ENCODE results near the gene LTBP4. TPM values are rescaled to one million over a fixed set of nuclear protein-coding genes. Genes with fewer than 3 reads are reported as not detected.
"Not testable (repeated sequence)": the region's sequence is repeated elsewhere in the genome, so short reads cannot be mapped to it uniquely, and the experiment has no call there.

LTBP4 gene
- total RNA-seq, 4 donors from 2014 or later, result 43.5 to 249 (median 65.5) TPM

- Histone ChIP-seq H3K36me3 (no peaks in the 10 kb centered on the region), H3K27ac (peak overlapping the region in 3 of 4 donors; percentile 53 to 70 (median 57)), H3K4me3 (no peak overlapping the region), H3K27me3 (no peaks in the 10 kb centered on the region), H3K9me3 (no peaks in the 10 kb centered on the region), H3K4me1 (peaks cover 0 to 48% (median 14%) of the 10 kb centered on the region in 3 donors)
- no peak for DNase-seq
- WGBS, 2 donors, result 88 to 94% methylated on average over 14 to 18 of the region's 18 CpGs
- TF ChIP-seq CTCF (IDR thresholded peaks at IDR 0.05), result no peak
- no peak for TF ChIP-seq POLR2A (IDR thresholded peaks at IDR 0.05)
- intact Hi-C loops (cut with DNase I), result no loop called here
These were observed 41.0 kb downstream of the LTBP4 start for GRCh38 chr19:40642051-40642706.

- intact Hi-C loops (cut with DNase I), result no loop called here
- WGBS, 2 donors, result 65 to 73% methylated on average over 8 of the region's 8 CpGs
- no peaks in the 10 kb centered on the region for H3K36me3 ChIP-seq
These were observed 41.7 kb downstream of the LTBP4 start for GRCh38 chr19:40642757-40643305.

GRCh38 chr19:40646743-40647254 is 45.6 kb downstream of the LTBP4 start:
- H3K4me3 ChIP-seq, result peak overlapping the region in 1 of 4 donors; percentile 41
- no peaks in the 10 kb centered on the region for H3K27me3 ChIP-seq
- H3K27ac ChIP-seq, result peak overlapping the region; percentile 65 to 89 (median 77)
- no peak for TF ChIP-seq POLR2A (IDR thresholded peaks at IDR 0.05)
- TF ChIP-seq CTCF (IDR thresholded peaks at IDR 0.05), result no peak
- H3K4me1 ChIP-seq, result peaks cover 0 to 47% (median 23%) of the 10 kb centered on the region in 3 donors
- H3K36me3 ChIP-seq, result no peaks in the 10 kb centered on the region
- no peaks in the 10 kb centered on the region for H3K9me3 ChIP-seq
- 52 to 77% methylated on average over 5 of the region's 5 CpGs for WGBS, 2 donors
- intact Hi-C loops (cut with DNase I), result no loop called here
- no peak for DNase-seq

More at GRCh38 chr19:40642757-40643305, 41.7 kb downstream of the LTBP4 start:
- TF ChIP-seq CTCF (IDR thresholded peaks at IDR 0.05) (no peak), POLR2A (IDR thresholded peaks at IDR 0.05) (no peak)
- DNase-seq, result no peak
- H3K4me1 ChIP-seq, result peaks cover 0 to 48% (median 14%) of the 10 kb centered on the region in 3 donors
- peak overlapping the region in 1 of 4 donors; percentile 26 for H3K27ac ChIP-seq
- H3K9me3 ChIP-seq, result no peaks in the 10 kb centered on the region
- H3K27me3 ChIP-seq, result no peaks in the 10 kb centered on the region
- no peak overlapping the region for H3K4me3 ChIP-seq

GRCh38 chr19:40649903-40650675 is 48.9 kb downstream of the LTBP4 start:
- H3K9me3 ChIP-seq; H3K4me3 ChIP-seq; DNase-seq; H3K27me3 ChIP-seq; H3K36me3 ChIP-seq; intact Hi-C loops (cut with DNase I): not testable (repeated sequence)
- WGBS, 2 donors, result 87% methylated on average over 7 to 9 of the region's 9 CpGs
- peaks cover 0 to 50% (median 28%) of the 10 kb centered on the region in 3 donors for H3K4me1 ChIP-seq
- H3K27ac ChIP-seq, result peak overlapping the region; percentile 3 to 84 (median 49)

GRCh38 chr19:40650749-40651305 is 49.7 kb downstream of the LTBP4 start:
- no peak overlapping the region for H3K4me3 ChIP-seq
- intact Hi-C loops (cut with DNase I), result no loop called here
- WGBS, 2 donors, result 66% methylated on average over 7 of the region's 8 CpGs; no CpG with 5 or more reads in 1 of the 2 donors
- H3K36me3 ChIP-seq, result no peaks in the 10 kb centered on the region
- H3K27ac ChIP-seq, result peak overlapping the region; percentile 3 to 84 (median 49)
- H3K4me1 ChIP-seq, result peaks cover 0 to 43% (median 28%) of the 10 kb centered on the region in 3 donors
- H3K27me3 ChIP-seq, result no peaks in the 10 kb centered on the region
- TF ChIP-seq CTCF (IDR thresholded peaks at IDR 0.05) (no peak), POLR2A (IDR thresholded peaks at IDR 0.05) (no peak)
- no peaks in the 10 kb centered on the region for H3K9me3 ChIP-seq
- no peak for DNase-seq

GRCh38 chr19:40652303-40652702 is 51.1 kb downstream of the LTBP4 start:
- peaks cover 0 to 30% (median 20%) of the 10 kb centered on the region in 3 donors for H3K4me1 ChIP-seq
- H3K27me3 ChIP-seq; H3K4me3 ChIP-seq; DNase-seq; intact Hi-C loops (cut with DNase I); H3K36me3 ChIP-seq; H3K9me3 ChIP-seq: not testable (repeated sequence)
- H3K27ac ChIP-seq, result peak overlapping the region in 3 of 4 donors; percentile 21 to 46 (median 40)
- 61 to 81% methylated on average over 11 of the region's 11 CpGs for WGBS, 2 donors

- H3K27me3 ChIP-seq; DNase-seq; intact Hi-C loops (cut with DNase I); H3K4me3 ChIP-seq; H3K9me3 ChIP-seq; H3K27ac ChIP-seq; H3K36me3 ChIP-seq: not testable (repeated sequence)
- 41 to 77% methylated on average over 6 to 7 of the region's 7 CpGs for WGBS, 2 donors
- peaks cover 0 to 23% (median 14%) of the 10 kb centered on the region in 3 donors for H3K4me1 ChIP-seq
These were observed 54.5 kb downstream of the LTBP4 start for GRCh38 chr19:40655684-40656083.
